ENCODE data around the gene HIPK1. TPM values are rescaled to one million over a fixed set of nuclear protein-coding genes. Genes with fewer than 3 reads are reported as not detected.

The HIPK1 gene
- total RNA-seq, 1 experiment from 2014 or later: 52.2 TPM

- TF ChIP-seq HMGXB4 (CRISPR knock-in tag; IDR thresholded peaks at IDR 0.05) (no peak), NR3C1 (CRISPR knock-in tag; conservative IDR thresholded peaks at IDR 0.05; ENCODE audit: low read depth) (no peak), CBFB (CRISPR knock-in tag; IDR thresholded peaks at IDR 0.05; ENCODE audit: low read depth) (no peak), SMAD3 (CRISPR knock-in tag; IDR thresholded peaks at IDR 0.05; ENCODE audit: borderline replicate concordance) (no peak), NR1H2 (CRISPR knock-in tag; IDR thresholded peaks at IDR 0.05) (no peak), SOX15 (CRISPR knock-in tag; IDR thresholded peaks at IDR 0.05) (no peak), CTCF (IDR thresholded peaks at IDR 0.05) (no peak), ZNF423 (CRISPR knock-in tag; IDR thresholded peaks at IDR 0.05) (no peak), PRRX2 (CRISPR knock-in tag; IDR thresholded peaks at IDR 0.05) (no peak), JAZF1 (CRISPR knock-in tag; IDR thresholded peaks at IDR 0.05) (no peak), ZNF138 (CRISPR knock-in tag; conservative IDR thresholded peaks at IDR 0.05) (no peak), E2F5 (CRISPR knock-in tag; IDR thresholded peaks at IDR 0.05) (no peak), ATF1 (CRISPR knock-in tag; IDR thresholded peaks at IDR 0.05) (no peak), RORB (CRISPR knock-in tag; IDR thresholded peaks at IDR 0.05) (no peak), CDX4 (CRISPR knock-in tag; IDR thresholded peaks at IDR 0.05; ENCODE audit: borderline replicate concordance) (no peak)
Observed at GRCh38 chr1:113898241-113898814, 30.8 kb upstream of the HIPK1 start (continued).

- H3K27me3 Mint-ChIP-seq (ENCODE audit: low read depth): no peaks in the 10 kb centered on the region
- no peak for DNase-seq (ENCODE audit: low spot score)
- TF ChIP-seq NR1H2 (CRISPR knock-in tag; IDR thresholded peaks at IDR 0.05) (no peak), ZNF232 (CRISPR knock-in tag; IDR thresholded peaks at IDR 0.05) (no peak), MYBL2 (CRISPR knock-in tag; IDR thresholded peaks at IDR 0.05) (no peak)
- H3K36me3 Mint-ChIP-seq: peaks cover 25% of the 10 kb centered on the region
- POLR2A ChIA-PET: no interaction called here
- no peak overlapping the region for H3K4me3 Mint-ChIP-seq
- H3K4me1 Mint-ChIP-seq: peaks cover 4% of the 10 kb centered on the region
- no peak overlapping the region for H3K27ac Mint-ChIP-seq
- ATAC-seq: no peak
- no peaks in the 10 kb centered on the region for H3K9me3 Mint-ChIP-seq
- CTCF ChIA-PET: no interaction called here
Observed at GRCh38 chr1:113899111-113899510, 30.0 kb upstream of the HIPK1 start.

GRCh38 chr1:113901191-113901590, 27.9 kb upstream of the HIPK1 start:
- peaks cover 7% of the 10 kb centered on the region for H3K4me1 Mint-ChIP-seq
- no peaks in the 10 kb centered on the region for H3K27me3 Mint-ChIP-seq (ENCODE audit: low read depth)
- no peaks in the 10 kb centered on the region for H3K9me3 Mint-ChIP-seq
- ATAC-seq: no peak
- DNase-seq (ENCODE audit: low spot score): no peak
- no peak overlapping the region for H3K27ac Mint-ChIP-seq
- CTCF ChIA-PET: no interaction called here
- POLR2A ChIA-PET: no interaction called here
- H3K36me3 Mint-ChIP-seq: peaks cover 25% of the 10 kb centered on the region
- H3K4me3 Mint-ChIP-seq: no peak overlapping the region
- TF ChIP-seq ZNF416 (CRISPR knock-in tag; IDR thresholded peaks at IDR 0.05) (no peak), ATF2 (CRISPR knock-in tag; IDR thresholded peaks at IDR 0.05; ENCODE audit: borderline replicate concordance, low read depth) (no peak), JAZF1 (CRISPR knock-in tag; IDR thresholded peaks at IDR 0.05) (no peak), TCF7 (CRISPR knock-in tag; IDR thresholded peaks at IDR 0.05; ENCODE audit: low read depth) (no peak), USF1 (CRISPR knock-in tag; IDR thresholded peaks at IDR 0.05) (no peak), AR (CRISPR knock-in tag; IDR thresholded peaks at IDR 0.05) (no peak), MAX (CRISPR knock-in tag; IDR thresholded peaks at IDR 0.05) (no peak), ZNF219 (CRISPR knock-in tag; IDR thresholded peaks at IDR 0.05; ENCODE audit: borderline replicate concordance) (no peak), GABPB1 (CRISPR knock-in tag; IDR thresholded peaks at IDR 0.05) (no peak)

All from WTC11 (cell line).